HG03354 (cell line): Measurements from ENCODE around the gene HPS4.
A peak's percentile ranks its signal among the peaks of the same experiment; 100 is the strongest.
"Not testable (repeated sequence)": the region's sequence is repeated elsewhere in the genome, so short reads cannot be mapped to it uniquely, and the experiment has no call there.

Experiments
- ATAC-seq: cut with Tn5 transposase; IDR thresholded peaks from one replicate; pipeline ENCODE4 v1.9.1; 2021; ENCODE audit warnings: mild to moderate bottlenecking; ENCODE audit not compliant: unreplicated experiment, poor library complexity, severe bottlenecking

Gene HPS4

DNA sequence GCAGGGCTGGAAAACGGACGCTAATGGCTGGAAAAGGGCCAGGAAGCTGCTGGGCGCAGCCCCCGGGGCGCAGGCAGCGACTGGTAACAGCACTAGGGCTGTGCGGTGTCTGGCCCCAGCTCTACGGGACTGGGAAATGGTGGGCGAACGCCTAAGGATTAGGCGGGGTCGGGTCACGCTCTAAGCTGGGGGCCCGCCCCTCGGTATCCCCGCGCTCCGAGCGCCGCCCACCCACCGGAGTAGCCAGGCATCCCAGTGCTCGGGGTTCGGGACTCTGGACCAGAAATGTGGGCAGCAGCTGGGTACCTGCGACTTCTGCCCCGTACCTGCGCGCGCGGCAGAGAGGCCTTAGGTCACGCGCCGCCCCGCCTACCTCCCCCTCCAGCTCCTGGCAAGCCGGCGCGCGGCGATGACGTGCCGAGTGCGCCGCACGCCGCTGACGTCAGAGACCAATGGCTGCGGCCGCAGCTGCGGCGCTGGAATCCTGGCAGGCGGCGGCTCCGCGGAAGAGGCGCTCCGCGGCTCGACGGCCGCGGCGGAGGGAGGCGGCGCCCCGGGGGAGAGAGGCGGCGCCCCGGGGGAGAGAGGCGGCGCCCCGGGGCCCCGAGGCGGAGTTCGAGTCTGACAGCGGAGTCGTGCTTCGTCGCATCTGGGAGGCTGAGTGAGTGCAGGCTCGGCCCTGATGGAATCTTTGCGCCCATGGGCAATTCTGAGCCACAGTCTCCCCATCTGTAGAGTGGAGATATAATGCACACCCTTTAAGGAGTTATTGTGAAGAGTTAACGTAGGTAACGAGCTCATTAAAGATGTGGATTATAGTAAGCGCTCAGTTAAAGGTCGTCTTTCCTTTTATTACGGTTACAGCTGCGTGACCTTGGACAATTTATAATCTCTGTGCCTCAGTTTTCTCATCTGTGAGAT, at the start of gene HPS4, which contains the start of gene SRRD:
TSS of gene HPS4 (minus strand) at position 345 of the 921 bp plus-strand sequence. CDS start 2,021 bp downstream, outside the sequence.
TSS of gene SRRD (plus strand) at position 439 of the 921 bp plus-strand sequence. CDS start at position 453, 14 bp downstream.
- ATAC-seq = peak; percentile 72

DNA sequence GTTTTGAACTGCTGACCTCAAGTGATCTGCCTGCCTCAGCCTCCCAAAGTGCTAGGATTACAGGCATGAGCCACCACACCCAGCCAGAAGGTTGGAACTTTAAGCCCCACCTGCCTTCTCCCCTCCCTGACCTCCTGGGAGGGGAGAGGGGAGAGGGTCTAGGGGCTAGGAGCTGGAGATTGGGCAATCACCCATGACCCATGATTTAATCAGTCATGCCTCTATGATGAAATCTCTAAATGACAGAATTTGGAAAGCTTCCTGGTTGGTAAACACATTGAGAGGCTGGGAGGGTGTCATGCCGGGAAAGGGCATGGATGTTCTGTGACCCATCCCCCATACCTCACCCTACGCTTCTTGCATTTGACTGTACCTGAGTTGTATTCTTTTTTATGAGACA, 45.8 kb upstream of the HPS4 start:
- no peak for ATAC-seq

- ATAC-seq = not testable (repeated sequence)
These were observed 44.9 kb upstream of the HPS4 start for GRCh38 chr22:26528518-26528917.

DNA sequence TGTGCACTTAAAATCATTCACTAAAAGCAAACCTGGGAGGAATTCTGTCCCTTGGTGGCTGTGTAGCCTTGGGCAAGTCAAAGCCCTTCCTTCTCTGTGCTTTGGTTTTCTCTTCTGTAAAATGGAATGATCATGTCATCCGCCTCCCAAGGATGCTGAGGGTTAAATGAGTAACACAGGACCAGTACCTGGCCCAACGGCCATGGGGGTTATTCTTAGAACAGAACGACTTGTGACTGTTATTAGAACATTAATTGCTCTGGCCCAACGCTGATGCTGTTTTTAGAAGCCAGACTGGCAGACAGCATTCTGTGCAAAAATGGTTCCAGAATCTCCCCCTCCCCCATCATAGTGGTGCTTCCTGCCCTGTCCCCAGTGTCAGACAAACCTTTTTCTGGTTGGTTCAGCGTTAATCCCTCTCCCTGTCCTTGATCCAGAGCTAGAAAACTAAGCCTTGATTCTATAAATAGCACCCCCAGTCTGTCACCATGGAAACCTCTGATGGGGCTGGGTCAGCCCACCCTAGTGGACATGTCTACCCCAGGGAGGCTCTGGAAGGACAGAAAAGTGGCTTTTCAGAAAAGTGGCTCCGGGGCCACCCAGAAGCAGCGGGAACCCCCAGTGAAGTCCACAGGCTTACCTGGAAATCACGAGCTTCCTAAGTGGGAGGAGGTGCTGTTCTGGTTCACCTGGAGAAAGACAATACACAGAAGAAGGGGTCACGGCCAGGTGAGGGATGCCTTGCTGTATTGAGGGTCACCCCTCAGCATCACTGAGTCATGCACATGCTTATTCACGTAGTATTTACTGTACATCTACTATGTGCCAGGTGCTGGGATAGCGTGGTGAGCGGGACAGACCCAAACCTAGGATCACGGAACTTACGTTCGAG, 44.2 kb upstream of the HPS4 start:
- ATAC-seq = no peak

DNA sequence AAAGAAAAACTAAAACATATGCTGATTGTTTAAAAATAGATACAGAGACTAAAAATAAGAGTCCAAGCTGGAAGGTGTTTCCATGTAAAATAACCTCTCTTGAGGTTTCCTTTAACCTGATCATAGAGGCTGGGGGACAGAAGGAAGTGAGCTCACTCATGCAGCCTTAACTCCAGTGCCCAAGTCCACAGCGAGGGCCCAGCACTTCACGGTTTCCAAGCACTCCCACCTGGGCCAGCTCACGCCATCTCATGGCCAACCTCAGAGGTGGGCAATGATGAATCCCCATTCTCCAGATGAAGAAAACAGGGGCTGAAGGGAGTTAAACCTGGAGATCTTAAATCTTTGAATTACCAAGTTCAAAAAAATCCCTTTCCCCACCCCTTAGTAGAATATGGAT, 43.6 kb upstream of the HPS4 start:
- no peak for ATAC-seq

DNA sequence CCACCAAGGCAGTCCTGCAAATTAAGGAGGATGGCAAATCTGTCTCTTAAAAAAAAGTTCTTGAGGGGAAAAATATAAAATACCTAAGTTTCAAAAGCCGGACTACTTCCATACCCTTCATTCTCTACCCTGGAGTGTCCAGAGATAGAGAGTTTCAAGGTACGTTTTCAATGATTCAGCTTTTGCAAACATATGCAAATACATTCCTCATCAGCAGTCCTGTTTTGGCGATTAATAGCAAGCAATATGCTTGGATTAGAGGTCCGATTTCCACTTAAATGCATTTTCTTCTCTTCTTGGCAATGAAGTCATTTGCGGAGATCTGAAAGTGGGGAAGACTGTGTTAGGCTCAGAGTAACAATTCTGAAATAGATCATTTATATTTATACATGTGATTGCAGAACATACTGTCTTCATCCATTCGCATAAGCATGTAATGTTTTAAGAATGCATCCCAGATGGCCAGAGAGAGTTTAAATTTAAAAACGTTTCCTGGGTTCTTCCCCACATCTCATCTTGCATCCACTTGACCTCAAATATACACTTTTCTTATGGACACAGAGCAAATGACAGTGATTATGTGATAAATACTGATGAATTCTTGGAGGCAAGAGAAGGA, 42.5 kb upstream of the HPS4 start:
- no peak for ATAC-seq

DNA sequence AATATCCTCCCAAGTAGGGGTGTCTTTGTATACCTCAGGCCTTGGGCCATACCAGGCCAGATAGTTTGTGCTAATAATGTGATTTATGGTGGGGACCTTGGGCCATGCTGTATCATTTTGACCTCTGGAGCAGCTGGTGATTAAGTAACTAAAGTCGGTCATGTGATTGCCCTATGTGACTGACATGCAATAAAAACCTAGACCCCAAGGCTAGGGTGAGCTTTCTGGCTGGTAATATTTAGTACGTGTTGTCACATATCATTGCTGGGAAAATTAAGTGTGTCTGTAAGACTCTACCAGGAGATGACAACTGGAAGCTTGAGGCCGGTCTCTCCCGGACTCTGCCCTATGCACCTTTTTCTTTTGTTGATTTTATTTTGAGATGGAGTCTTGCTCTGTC, 41.3 kb upstream of the HPS4 start:
- ATAC-seq = no peak

- no peak for ATAC-seq
These were observed 39.0 kb upstream of the HPS4 start for GRCh38 chr22:26522592-26522991.

DNA sequence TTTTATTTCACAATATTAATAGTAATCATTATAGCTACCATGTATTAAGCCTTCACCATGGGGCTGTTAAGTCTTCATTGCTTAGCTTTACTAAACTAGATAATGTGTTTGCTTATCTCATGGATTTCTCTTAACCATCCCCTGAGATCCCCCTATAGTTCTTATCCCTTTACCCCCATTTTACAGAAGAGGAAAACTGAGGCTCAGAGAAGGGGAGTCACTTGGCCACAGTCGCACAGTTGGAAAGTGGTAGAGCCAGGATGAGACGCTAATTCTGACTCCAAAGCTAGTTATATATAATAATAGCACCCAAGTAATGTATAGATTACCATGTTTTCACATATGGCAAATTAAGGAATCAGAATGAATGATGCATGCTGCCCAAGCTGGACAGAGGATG, 38.4 kb upstream of the HPS4 start:
- ATAC-seq = no peak

DNA sequence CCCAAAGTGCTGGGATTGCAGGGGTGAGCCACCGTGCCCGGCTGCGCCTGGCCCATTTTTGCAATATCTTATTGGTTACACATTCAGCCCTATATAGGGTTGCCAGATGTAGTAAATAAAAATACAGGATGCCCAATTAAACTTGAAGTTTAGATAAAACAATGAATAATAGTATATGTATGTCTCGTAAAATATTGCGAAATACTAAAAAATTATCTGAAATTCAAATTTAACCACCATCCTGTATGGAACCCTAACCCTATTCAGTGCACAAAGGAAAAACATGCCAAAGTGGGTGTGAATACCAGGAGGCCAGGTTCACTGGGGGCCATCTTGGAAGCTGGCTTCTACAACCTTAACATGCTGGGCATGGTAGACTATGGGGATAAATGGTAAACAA, 33.8 kb upstream of the HPS4 start:
- ATAC-seq = no peak

DNA sequence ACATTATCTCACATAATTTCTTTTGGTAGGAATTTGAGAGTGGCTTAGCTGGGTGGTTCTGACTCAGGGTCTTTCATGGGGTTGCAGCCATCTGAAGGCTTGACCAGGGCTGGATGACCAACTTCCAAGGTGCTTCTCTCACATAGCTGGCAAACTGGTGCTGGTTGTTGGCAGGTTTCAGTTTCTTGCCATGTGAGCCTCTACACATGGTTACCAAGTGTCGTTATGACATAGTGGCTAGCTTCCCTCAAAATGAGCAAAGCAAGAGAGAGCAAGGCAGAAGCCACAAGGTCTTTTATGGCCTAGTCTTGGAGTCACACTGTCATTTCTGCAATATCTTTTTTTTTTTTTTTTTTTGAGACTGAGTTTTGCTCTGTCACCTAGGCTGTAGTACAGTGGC, 32.9 kb upstream of the HPS4 start:
- ATAC-seq = no peak

GRCh38 chr22:26515931-26516330, 32.3 kb upstream of the HPS4 start:
- ATAC-seq = no peak

DNA sequence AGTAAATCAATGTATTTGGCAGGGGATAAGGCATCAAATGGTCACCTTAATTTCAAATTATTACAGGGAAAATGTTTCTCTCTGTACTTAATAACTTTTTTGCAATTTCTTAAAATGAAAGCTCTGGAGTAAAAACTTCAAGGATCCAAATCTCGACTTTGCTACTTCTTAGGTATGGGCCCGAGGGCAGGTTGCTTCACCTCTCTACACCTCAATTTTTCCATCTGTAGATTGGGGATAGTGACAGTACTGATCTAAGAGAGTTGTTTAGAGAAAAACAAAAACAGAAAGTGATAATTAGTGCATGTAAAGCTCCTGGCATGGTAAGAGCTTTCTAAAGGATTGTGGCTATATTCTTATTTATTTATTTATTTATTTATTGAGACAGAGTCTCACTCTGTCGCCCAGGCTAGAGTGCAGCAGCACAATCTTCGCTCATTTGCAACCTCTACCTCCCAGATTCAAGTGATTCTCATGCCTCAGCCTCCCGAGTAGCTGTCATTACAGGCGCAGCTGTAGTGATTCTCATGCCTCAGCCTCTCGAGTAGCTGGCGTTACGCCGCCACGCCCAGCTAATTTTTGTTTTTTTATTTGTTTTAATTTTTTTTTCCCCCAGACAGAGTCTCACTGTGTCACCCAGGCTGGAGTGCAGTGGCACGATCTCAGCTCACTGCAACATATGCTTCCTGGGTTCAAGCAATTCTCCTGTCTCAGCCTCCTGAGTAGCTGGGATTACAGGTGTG, 31.0 kb upstream of the HPS4 start:
- ATAC-seq = no peak

DNA sequence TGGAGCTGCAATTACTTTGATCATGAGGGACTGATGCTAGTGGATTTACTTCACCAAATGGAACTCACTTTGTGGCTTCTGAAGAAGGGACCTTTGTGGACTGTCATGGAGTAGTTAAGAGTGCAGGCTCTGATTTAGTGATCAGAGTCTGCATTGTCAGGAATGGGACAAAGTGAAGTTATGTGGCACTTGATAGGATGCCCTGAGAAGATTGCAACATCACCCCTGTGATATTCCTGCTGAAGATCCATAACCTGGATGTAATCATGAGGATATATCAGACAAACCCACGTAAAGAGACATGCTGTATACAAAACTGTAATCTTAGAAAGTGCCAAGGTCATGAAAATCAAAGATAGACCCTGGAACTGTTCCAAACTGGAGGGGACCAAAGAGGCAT, 30.3 kb upstream of the HPS4 start:
- ATAC-seq = no peak

- ATAC-seq = peak; percentile 97
These were observed 28.7 kb upstream of the HPS4 start, which contains the start of gene TFIP11 for GRCh38 chr22:26512149-26512793. TFIP11 (minus strand) TSS chr22:26512473; CDS start chr22:26510272, 2,201 bp downstream.

DNA sequence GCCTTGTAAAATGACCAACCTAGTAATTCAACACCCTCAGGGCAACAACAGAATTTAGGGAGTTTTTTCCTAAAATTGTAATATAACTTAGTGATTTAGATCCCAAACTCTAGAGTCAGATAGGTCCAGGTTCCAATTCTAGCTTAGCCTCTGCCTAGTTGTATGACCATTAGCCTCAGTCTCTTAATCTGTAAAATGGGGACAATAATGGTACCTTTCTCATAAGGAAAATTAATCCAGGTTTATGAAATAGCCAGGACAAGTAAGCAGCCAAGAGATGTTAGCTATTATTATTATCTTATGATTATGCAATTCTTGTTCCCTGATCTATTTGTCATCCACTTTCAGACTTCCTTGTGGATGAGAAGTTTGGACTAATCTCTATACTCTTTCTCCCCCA, 24.6 kb upstream of the HPS4 start:
- ATAC-seq = no peak

GRCh38 chr22:26503758-26504157, 20.2 kb upstream of the HPS4 start:
- ATAC-seq = no peak

DNA sequence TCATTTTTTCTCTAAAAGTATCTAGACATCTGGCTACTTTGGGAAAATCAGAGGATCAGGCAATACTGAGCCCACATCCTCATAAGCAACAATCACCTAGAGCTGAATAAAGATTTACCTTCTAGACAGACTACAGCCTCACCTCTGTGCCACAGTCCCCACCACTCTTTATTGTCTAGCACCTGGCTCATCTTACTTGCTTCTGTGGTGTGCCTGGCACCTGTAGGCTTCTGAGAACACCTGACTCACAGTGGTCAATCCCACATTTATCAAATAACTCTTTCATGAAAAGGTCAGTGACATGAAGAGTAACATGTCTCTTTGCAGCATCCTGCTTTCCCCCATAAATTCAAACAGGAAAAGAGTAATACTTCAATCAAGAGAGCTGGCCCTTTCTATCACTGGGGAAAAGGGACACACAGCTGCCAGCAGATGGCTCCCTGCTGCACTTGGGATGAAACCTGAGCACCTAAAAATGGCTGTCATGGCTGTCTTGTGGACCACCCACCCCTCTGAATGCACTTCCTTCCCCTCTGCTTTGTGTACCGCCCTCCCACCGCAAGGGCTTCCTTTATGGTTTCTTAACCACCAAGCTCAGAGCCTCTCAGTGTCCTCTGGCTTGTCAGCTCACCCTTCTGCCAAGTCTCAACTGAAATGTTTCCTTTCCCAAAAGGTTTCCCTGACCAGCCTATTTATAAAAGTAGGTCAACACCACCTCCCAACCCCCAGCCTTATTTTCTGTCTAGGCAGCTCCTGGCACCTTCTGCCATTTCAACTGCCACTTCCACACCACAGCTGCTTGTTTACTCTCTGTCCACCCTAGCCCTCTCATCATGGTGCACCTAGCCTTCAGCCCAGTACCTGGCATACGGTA, 19.3 kb upstream of the HPS4 start:
- ATAC-seq = no peak
